Activated T-helper 17 cell treated with anti-CD3 and anti-CD28 coated beads, Interleukin-2, amount 50 U/mL, for 72 hours (primary cell): Measurements from ENCODE around the gene LSAMP. TPM values are rescaled to one million over a fixed set of nuclear protein-coding genes. Genes with fewer than 3 reads are reported as not detected.
"Not testable (repeated sequence)": the region's sequence is repeated elsewhere in the genome, so short reads cannot be mapped to it uniquely, and the experiment has no call there.

Experiments
- ATAC-seq: fragments of 150-1000 bp; cut with Tn5 transposase; replicated peaks from 2 replicates; pipeline ENCODE4 v1.10.0; 2021; ENCODE audit warnings: mild to moderate bottlenecking, moderate library complexity
- H3K27ac Mint-ChIP-seq: one replicate; pipeline ENCODE4 v1.8.0; 2022; ENCODE audit warnings: mixed read lengths
- H3K27me3 Mint-ChIP-seq: one replicate; pipeline ENCODE4 v1.8.0; 2022; ENCODE audit warnings: mixed read lengths
- H3K36me3 Mint-ChIP-seq: one replicate; pipeline ENCODE4 v1.8.0; 2022; ENCODE audit warnings: low read depth, mild to moderate bottlenecking, mixed read lengths
- H3K4me1 Mint-ChIP-seq: one replicate; pipeline ENCODE4 v1.8.0; 2022; ENCODE audit warnings: mixed read lengths
- H3K4me3 Mint-ChIP-seq: one replicate; pipeline ENCODE4 v1.8.0; 2022; ENCODE audit warnings: mild to moderate bottlenecking, mixed read lengths
- H3K9me3 Mint-ChIP-seq: one replicate; pipeline ENCODE4 v1.8.0; 2022; ENCODE audit warnings: mixed read lengths
- total RNA-seq, 2 donors: library from RNA; stranded (reverse); gene quantifications; one replicate each; pipeline ENCODE4 v1.2.3, GENCODE V29; 2022

LSAMP gene
- total RNA-seq, 2 donors from 2014 or later, result not detected

GRCh38 chr3:115800065-115800464 is 645.2 kb downstream of the LSAMP start:
- not testable (repeated sequence) for H3K4me3 Mint-ChIP-seq, ATAC-seq

GRCh38 chr3:115792206-115792955 is 652.9 kb downstream of the LSAMP start:
- Mint-ChIP-seq H3K36me3 (no peaks in the 10 kb centered on the region), H3K4me3 (peak overlapping the region; percentile 65), H3K9me3 (no peaks in the 10 kb centered on the region), H3K4me1 (peaks cover 31% of the 10 kb centered on the region), H3K27ac (peak overlapping the region; percentile 67), H3K27me3 (no peaks in the 10 kb centered on the region)
- ATAC-seq, result peak; percentile 77

More at GRCh38 chr3:115800065-115800464, 645.2 kb downstream of the LSAMP start:
- not testable (repeated sequence) for H3K4me1 Mint-ChIP-seq, H3K9me3 Mint-ChIP-seq, H3K36me3 Mint-ChIP-seq, H3K27ac Mint-ChIP-seq
- H3K27me3 Mint-ChIP-seq, result peaks cover 29% of the 10 kb centered on the region

GRCh38 chr3:115791271-115792153 is 653.8 kb downstream of the LSAMP start:
- H3K4me3 Mint-ChIP-seq, result peak overlapping the region; percentile 65
- not testable (repeated sequence) for H3K9me3 Mint-ChIP-seq, H3K36me3 Mint-ChIP-seq, H3K27me3 Mint-ChIP-seq, ATAC-seq
- peak overlapping the region; percentile 67 for H3K27ac Mint-ChIP-seq
- H3K4me1 Mint-ChIP-seq, result peaks cover 31% of the 10 kb centered on the region

DNA sequence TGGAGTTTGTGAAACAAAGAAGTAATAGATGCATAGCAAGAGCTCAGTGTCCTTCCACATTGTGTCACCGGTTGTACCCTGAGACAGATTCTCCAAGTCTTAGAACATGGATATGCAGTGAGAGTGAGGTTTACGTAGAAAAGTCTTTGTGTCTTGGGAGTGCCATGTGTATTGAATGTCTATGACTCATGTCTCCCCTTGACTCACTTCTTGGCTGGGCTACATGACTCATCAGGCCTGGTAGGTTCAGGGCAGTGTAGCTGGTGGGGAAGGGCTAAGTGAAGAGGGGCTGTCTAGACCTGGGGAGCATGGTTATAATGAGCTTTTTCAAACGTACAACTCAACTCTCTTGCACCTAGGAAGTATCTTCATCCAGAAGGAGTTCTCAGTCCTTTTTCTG is 654.5 kb downstream of the LSAMP start:
- no peaks in the 10 kb centered on the region for H3K27me3 Mint-ChIP-seq
- H3K4me3 Mint-ChIP-seq, result peak overlapping the region; percentile 33
- no peaks in the 10 kb centered on the region for H3K36me3 Mint-ChIP-seq
- H3K9me3 Mint-ChIP-seq, result no peaks in the 10 kb centered on the region
- H3K4me1 Mint-ChIP-seq, result peaks cover 31% of the 10 kb centered on the region
- H3K27ac Mint-ChIP-seq, result no peak overlapping the region
- ATAC-seq, result peak; percentile 97

DNA sequence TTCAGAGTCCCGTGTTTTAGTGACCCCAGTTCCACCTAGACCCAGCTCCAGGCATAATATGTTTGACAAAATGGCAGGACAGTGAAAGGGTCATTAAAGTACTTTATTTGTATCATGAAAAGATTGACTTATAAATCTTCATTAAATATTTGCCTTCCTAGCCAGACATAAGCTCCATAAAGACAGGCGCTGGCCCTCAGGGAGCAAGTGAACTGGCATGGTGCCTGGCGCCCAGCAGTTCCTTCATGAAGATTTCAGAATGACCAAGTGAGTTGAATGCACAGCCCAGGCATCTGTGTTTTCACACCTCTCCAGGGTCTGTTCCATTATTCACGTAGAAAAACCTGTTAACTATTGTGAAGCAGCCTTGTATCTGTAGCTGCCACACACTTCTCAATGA is 655.8 kb downstream of the LSAMP start:
- peaks cover 41% of the 10 kb centered on the region for H3K4me1 Mint-ChIP-seq

DNA sequence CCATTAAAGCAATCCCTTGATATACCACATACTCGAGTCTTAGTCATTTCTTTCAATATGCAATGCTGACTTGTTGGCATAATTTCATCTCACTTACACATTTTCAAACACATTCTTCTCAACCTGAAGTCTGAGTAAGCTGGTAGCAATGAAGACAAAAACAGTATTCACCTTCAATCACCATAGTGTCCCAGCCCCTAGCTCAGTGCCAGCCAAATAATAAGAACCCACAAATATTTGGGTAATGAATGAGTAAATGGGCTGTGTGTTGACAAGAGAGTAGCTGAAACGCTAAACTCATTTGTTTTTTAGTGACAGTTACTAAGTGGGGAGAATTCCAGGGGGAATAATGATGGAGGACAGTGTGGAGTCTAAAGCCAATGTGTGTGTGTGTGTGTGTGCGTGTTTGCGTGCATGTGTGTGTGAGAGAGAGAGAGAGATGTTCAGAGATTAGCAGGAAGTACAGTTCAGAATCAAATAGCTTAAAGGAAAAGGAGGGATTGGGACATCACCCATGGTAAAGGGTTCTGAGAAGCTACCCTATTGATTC is 656.3 kb downstream of the LSAMP start:
- H3K36me3 Mint-ChIP-seq, result no peaks in the 10 kb centered on the region
- H3K9me3 Mint-ChIP-seq, result no peaks in the 10 kb centered on the region
- no peak overlapping the region for H3K4me3 Mint-ChIP-seq
- no peaks in the 10 kb centered on the region for H3K27me3 Mint-ChIP-seq
- H3K27ac Mint-ChIP-seq, result no peak overlapping the region
- peaks cover 42% of the 10 kb centered on the region for H3K4me1 Mint-ChIP-seq
- ATAC-seq, result no peak

More for the DNA sequence above, 655.8 kb downstream of the LSAMP start:
- Mint-ChIP-seq H3K27me3 (no peaks in the 10 kb centered on the region), H3K27ac (no peak overlapping the region), H3K4me3 (no peak overlapping the region), H3K9me3 (no peaks in the 10 kb centered on the region), H3K36me3 (no peaks in the 10 kb centered on the region)
- no peak for ATAC-seq

DNA sequence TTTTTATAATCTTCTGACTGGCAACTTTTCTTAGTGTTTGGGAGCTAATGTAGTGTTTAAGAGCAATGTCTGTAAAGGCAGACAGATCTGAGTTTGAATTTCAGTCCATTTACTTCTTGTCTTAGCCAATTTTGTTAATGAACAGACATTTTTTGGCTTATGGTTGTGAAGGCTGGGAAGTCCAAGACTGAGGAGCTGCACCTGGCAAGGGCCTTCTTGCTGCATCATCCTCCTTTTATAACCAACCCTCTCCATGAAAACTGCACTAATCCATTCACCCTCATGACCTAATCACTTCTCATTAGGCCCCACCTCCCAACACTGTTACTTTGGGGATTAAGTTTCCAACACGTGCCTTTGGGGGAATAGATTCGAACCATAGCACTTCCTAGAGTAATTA is 657.5 kb downstream of the LSAMP start:
- no peak for ATAC-seq
- Mint-ChIP-seq H3K27me3 (no peaks in the 10 kb centered on the region), H3K36me3 (no peaks in the 10 kb centered on the region), H3K4me3 (no peak overlapping the region), H3K27ac (no peak overlapping the region), H3K4me1 (peaks cover 36% of the 10 kb centered on the region), H3K9me3 (no peaks in the 10 kb centered on the region)

GRCh38 chr3:115785782-115786181 is 659.5 kb downstream of the LSAMP start:
- H3K36me3 Mint-ChIP-seq, result no peaks in the 10 kb centered on the region
- ATAC-seq, result no peak
- H3K4me1 Mint-ChIP-seq, result peaks cover 22% of the 10 kb centered on the region
- H3K4me3 Mint-ChIP-seq, result peak overlapping the region; percentile 78
- H3K27me3 Mint-ChIP-seq, result no peaks in the 10 kb centered on the region
- no peaks in the 10 kb centered on the region for H3K9me3 Mint-ChIP-seq
- no peak overlapping the region for H3K27ac Mint-ChIP-seq

DNA sequence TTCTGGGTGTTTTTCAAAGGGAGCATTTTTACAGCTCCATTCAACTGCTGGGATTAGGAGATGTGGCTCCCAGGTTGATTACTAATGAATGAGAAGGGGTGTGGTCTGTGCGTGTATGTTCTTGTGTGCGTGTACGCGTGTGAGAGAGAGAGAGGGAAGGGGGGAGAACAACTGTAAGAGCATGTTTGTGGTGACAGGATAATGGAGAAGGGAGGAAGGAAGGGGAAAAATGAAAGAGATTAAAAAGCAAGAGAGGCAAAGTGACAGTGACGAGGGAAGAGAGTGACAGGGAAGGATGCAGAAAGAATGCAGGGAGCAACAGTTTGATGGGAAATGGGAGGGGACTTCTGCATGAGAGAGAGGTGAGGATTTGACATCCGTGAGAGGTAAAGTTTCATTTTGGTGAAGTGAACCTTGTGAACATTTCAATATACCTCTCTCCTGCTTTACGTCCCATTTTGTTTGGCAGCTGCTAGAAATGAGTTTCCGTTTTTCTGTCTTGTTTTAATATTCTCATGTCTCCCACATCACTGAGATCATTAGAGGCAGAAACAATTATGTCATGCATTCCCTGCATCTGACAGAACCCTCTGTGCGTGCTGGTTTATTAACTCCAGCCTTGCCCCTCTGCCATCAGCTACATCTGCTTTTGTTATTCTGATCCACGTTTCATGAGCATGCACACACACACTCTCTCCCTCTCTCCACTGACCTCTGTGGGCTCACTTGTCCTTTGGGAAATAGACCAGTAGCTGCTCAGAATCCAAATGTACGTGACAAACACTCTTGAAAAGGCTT is 660.3 kb downstream of the LSAMP start:
- no peak for ATAC-seq
- Mint-ChIP-seq H3K4me3 (peak overlapping the region; percentile 78), H3K27ac (peak overlapping the region; percentile 35), H3K4me1 (peaks cover 19% of the 10 kb centered on the region), H3K36me3 (no peaks in the 10 kb centered on the region), H3K9me3 (no peaks in the 10 kb centered on the region), H3K27me3 (no peaks in the 10 kb centered on the region)

DNA sequence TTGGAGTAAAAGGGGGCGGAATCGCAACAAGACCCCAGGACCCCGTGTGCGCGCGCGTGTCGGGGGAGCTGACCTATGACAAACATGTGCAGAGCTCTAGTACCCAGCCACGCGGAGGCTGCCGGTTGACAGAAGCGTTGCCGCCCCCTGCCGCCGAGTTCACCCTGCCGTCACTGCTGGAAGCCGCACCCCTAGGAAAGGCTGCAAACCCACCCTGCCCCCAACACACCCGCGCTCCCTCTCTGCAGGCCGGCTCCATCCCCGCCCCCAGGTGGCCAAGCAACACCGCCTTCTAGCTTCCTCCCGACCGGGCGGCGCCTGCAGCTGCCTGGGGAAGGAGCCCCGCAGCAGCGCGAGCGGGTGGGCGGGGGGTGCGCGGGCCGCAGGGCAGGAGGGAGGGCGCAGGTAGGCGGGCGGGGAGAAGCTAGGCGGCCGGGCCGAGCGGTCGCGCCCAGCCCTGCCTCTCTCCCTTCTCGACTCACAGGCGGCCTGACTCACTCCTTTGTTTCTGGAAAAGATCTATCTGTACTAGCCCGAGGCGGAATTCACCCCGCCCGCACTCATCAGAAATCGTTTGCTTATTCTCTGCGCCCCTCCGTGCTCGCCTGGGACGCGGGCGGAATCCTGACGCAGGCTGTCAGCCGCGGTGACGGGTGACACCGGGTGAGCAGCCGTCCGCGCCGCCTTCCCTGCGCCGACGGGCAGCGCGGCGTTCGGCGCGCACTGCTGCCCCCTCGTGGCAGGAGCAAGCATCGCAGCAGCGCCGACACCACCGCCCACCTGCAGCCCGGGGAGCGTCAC is 661.1 kb downstream of the LSAMP start:
- peak; percentile 93 for ATAC-seq
- Mint-ChIP-seq H3K27ac (peak overlapping the region; percentile 35), H3K9me3 (no peaks in the 10 kb centered on the region), H3K36me3 (no peaks in the 10 kb centered on the region), H3K4me3 (peak overlapping the region; percentile 78), H3K27me3 (no peaks in the 10 kb centered on the region), H3K4me1 (peaks cover 18% of the 10 kb centered on the region)

DNA sequence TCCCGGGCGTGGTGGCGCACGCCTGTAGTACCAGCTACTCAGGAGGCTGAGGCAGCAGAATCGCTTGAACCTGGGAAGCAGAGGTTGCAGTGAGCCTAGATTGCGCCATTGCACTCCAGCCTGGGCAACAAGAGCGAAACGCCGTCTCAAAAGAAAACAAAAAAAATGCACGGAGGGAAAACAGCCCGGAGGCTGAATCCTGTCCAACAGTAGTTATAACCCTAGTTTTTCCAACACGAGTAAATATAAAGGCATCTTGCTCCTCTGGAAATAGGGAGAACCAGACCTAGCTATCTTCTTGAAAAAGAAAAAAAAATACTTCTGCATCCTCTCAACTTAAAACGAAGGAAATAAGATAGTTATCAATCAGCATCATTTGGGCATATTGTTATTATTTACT is 661.9 kb downstream of the LSAMP start:
- peak overlapping the region; percentile 78 for H3K4me3 Mint-ChIP-seq
- H3K9me3 Mint-ChIP-seq, H3K36me3 Mint-ChIP-seq, ATAC-seq, H3K27me3 Mint-ChIP-seq, H3K27ac Mint-ChIP-seq: not testable (repeated sequence)
- H3K4me1 Mint-ChIP-seq, result peaks cover 11% of the 10 kb centered on the region

DNA sequence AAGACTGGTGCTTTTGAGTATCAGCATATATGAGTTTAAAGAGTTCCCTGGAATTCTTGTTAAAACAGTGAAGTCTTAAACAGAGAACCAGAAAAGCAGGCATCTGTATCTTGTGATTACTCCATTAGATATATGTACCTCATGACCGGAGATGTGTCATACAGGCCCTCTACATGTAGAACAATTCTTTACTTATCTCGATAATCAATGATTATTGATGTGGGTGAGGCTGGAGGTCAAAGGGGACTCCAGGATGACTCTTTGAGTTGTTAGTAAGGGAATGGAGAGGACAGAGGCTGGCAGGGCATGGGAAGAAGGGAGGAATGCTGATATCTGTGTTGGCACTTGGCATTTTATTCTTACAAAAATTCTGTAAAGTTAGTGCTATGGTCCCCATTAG is 666.3 kb downstream of the LSAMP start:
- H3K27ac Mint-ChIP-seq, result no peak overlapping the region
- H3K4me1 Mint-ChIP-seq, result no peaks in the 10 kb centered on the region
- no peak overlapping the region for H3K4me3 Mint-ChIP-seq
- no peaks in the 10 kb centered on the region for H3K9me3 Mint-ChIP-seq
- no peak for ATAC-seq
- H3K27me3 Mint-ChIP-seq, result no peaks in the 10 kb centered on the region
- H3K36me3 Mint-ChIP-seq, result no peaks in the 10 kb centered on the region

GRCh38 chr3:115772951-115773350 is 672.3 kb downstream of the LSAMP start:
- Mint-ChIP-seq H3K27me3 (peaks cover 6% of the 10 kb centered on the region), H3K4me3 (no peak overlapping the region), H3K4me1 (no peaks in the 10 kb centered on the region), H3K27ac (no peak overlapping the region), H3K36me3 (no peaks in the 10 kb centered on the region), H3K9me3 (no peaks in the 10 kb centered on the region)
- ATAC-seq, result no peak
